ENCODE results near the gene TRIM39. TPM values are rescaled to one million over a fixed set of nuclear protein-coding genes. Genes with fewer than 3 reads are reported as not detected.
A peak's percentile ranks its signal among the peaks of the same experiment; 100 is the strongest.

The TRIM39 gene
- total and polyA plus RNA-seq, 5 donors: 6.9 to 12.1 (median 10.6) TPM

DNA sequence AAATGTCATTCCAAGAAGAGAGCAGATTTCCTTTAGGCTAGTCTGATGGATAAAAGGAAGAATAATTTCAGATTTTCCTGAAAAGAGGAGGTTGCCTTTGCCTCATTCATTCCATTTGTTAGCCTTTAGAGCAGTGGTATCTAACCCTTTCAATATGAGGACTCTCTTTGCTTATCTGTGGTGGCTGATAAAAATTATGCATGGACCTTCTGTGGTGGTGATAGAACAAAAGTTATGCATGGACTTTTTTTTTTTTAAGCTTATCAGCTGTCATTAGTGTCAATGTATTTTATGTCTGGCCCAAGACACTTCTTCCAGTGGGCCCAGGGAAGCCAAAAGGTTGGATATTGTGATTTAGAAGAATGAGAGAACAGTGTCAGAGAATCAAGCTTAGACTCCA lies 1.7 kb downstream of the TRIM39 start:
- ATAC-seq (no peak), DNase-seq (no peak)
- H3K27ac ChIP-seq (ENCODE audit: low read length): no peak overlapping the region
- H3K4me1 ChIP-seq (ENCODE audit: control insufficient read depth, insufficient read depth, low read length): peaks cover 5% of the 10 kb centered on the region
- no peaks in the 10 kb centered on the region for H3K27me3 ChIP-seq (ENCODE audit: control insufficient read depth, insufficient read depth)
- H3K9me3 ChIP-seq (ENCODE audit: control insufficient read depth, low read length): no peaks in the 10 kb centered on the region
- H3K4me3 ChIP-seq (ENCODE audit: low read length): no peak overlapping the region
- intact Hi-C loops (cut with DNase I): loop anchor here in 1 of 4 donors (10.0 kb wide), 1 partner anchor 114 kb away; the partner anchor contains the start of gene TRIM26

DNA sequence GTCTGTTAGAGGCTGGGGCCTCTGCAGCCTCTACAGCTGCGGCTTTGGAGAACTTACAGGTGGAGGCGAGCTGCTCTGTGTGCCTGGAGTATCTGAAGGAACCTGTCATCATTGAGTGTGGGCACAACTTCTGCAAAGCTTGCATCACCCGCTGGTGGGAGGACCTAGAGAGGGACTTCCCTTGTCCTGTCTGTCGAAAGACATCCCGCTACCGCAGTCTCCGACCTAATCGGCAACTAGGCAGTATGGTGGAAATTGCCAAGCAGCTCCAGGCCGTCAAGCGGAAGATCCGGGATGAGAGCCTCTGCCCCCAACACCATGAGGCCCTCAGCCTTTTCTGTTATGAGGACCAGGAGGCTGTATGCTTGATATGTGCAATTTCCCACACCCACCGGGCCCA lies 2.6 kb downstream of the TRIM39 start:
- DNase-seq (peak in 2 of 3 donors; percentile 24 to 50), ATAC-seq (no peak)
- Histone ChIP-seq H3K9me3 (ENCODE audit: control insufficient read depth, low read length) (no peaks in the 10 kb centered on the region), H3K4me3 (ENCODE audit: low read length) (no peak overlapping the region), H3K27me3 (ENCODE audit: control insufficient read depth, insufficient read depth) (no peaks in the 10 kb centered on the region), H3K4me1 (ENCODE audit: control insufficient read depth, insufficient read depth, low read length) (peaks cover 5% of the 10 kb centered on the region), H3K27ac (ENCODE audit: low read length) (no peak overlapping the region)
- 92% methylated on average over 12 of the region's 12 CpGs for WGBS
- intact Hi-C loops (cut with DNase I): loop anchor here in 1 of 4 donors (10.0 kb wide), 1 partner anchor 115 kb away; the partner anchor contains the start of gene TRIM26

DNA sequence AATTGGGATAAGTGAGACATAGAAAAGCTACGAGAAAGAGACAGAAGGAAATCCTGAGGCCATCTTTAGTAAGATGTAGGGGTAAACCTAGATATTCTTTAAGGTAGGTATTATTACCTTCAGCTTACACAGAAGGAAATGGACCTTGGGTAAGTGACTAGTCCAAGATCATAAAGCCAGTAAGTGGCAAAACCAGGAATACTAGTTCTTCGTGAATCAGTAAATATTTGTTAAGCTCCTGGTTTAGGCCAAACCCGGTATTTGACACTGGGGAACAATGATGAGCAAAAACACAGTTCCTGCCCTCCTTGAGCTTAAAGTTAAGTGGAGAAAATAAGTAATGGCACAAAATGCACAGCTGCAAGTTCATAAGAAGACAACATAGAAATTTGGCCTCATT lies 5.3 kb downstream of the TRIM39 start:
- ATAC-seq (no peak), DNase-seq (no peak)
- WGBS: 91% methylated on average over 3 of the region's 3 CpGs
- H3K27me3 ChIP-seq (ENCODE audit: control insufficient read depth, insufficient read depth): no peaks in the 10 kb centered on the region
- intact Hi-C loops (cut with DNase I): no loop called here
- H3K27ac ChIP-seq (ENCODE audit: low read length): no peak overlapping the region
- no peak overlapping the region for H3K4me3 ChIP-seq (ENCODE audit: low read length)
- no peaks in the 10 kb centered on the region for H3K9me3 ChIP-seq (ENCODE audit: control insufficient read depth, low read length)
- H3K4me1 ChIP-seq (ENCODE audit: control insufficient read depth, insufficient read depth, low read length): no peaks in the 10 kb centered on the region

DNA sequence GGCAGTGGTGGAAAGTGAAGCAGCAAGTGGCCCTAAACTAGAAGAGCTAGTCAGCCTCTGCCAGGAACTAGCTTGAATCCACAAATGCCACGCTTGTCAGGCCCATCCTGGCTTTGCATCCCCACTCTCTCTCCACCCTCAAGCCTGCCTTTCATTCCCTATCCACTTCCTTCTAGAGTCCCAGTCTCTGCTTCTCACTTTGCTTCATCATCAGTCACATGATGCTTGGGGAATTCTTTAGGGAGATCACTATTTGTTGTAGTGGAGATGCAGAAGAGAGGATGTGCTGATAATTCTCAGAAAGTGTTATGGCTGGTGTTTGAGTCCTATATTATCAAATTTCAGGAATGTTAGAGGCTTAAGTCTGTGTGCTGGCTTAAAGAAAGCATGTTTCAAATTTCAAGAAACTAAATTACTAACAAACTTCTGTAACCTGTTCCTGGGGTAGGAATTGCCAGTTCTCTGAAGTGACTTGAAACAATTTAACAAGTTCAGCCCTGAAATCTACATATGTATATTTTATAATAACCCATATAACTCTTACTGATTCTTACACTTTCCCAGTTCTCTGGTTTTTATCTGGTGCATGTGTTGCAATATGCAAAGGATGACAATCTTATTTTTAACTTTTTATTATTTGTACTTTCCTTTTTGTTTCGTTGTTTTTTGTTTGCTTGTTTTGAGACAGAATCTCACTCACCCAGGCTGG lies 7.5 kb downstream of the TRIM39 start:
- intact Hi-C loops (cut with DNase I): no loop called here
- Histone ChIP-seq H3K4me3 (ENCODE audit: low read length) (no peak overlapping the region), H3K27me3 (ENCODE audit: control insufficient read depth, insufficient read depth) (no peaks in the 10 kb centered on the region), H3K9me3 (ENCODE audit: control insufficient read depth, low read length) (no peaks in the 10 kb centered on the region), H3K27ac (ENCODE audit: low read length) (no peak overlapping the region), H3K4me1 (ENCODE audit: control insufficient read depth, insufficient read depth, low read length) (no peaks in the 10 kb centered on the region)
- ATAC-seq (no peak), DNase-seq (no peak)
- 91% methylated on average over 2 of the region's 2 CpGs for WGBS

DNA sequence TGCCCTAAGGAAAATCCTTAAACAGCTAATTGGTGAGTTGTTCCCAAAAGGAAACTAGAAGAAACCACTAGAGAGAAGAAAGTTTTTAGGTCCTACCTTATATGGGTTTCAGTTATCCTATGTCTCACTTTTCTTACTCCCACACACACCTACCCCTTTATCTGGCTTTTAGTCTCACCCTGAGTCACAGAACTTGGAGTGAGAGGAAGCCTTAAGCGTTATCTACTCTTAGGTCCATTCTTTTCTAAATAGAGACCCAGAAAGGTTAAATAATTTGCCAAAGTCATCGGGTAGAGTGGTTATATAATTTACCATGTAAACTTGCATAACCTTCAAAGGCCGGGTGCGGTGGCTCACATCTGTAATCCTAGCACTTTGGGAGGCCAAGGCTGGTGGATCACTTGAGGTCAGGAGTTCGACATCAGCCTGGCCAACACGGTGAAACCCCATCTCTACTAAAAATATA lies 13.9 kb downstream of the TRIM39 start:
- DNase-seq (no peak), ATAC-seq (no peak)
- Histone ChIP-seq H3K27me3 (ENCODE audit: control insufficient read depth, insufficient read depth) (no peaks in the 10 kb centered on the region), H3K9me3 (ENCODE audit: control insufficient read depth, low read length) (no peaks in the 10 kb centered on the region), H3K27ac (ENCODE audit: low read length) (no peak overlapping the region), H3K4me1 (ENCODE audit: control insufficient read depth, insufficient read depth, low read length) (no peaks in the 10 kb centered on the region), H3K4me3 (ENCODE audit: low read length) (no peak overlapping the region)
- intact Hi-C loops (cut with DNase I): no loop called here
- 88% methylated on average over 6 of the region's 6 CpGs for WGBS

DNA sequence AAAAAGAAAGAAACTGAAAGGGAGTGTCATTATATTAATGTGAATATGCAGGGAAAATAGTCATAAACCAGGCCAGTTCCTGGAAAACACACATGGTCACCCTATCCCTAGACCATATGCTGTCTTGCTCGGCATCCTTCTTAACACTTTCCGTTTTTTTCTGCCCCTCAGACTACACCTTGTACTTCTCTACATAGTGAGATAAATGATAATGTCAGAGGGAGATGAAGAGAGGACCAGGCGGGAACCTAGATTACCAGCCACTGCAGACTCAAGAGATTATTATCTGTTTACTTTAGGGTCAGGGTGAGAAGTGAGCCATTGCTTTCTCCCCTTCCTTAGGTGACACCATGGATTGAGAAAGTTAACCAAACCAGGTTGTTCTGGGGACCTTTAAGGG lies 14.5 kb downstream of the TRIM39 start:
- DNase-seq (no peak), ATAC-seq (no peak)
- intact Hi-C loops (cut with DNase I): no loop called here
- H3K4me3 ChIP-seq (ENCODE audit: low read length): no peak overlapping the region
- no peak overlapping the region for H3K27ac ChIP-seq (ENCODE audit: low read length)
- no peaks in the 10 kb centered on the region for H3K9me3 ChIP-seq (ENCODE audit: control insufficient read depth, low read length)
- no peaks in the 10 kb centered on the region for H3K27me3 ChIP-seq (ENCODE audit: control insufficient read depth, insufficient read depth)
- WGBS: 93% methylated on average over 3 of the region's 3 CpGs
- no peaks in the 10 kb centered on the region for H3K4me1 ChIP-seq (ENCODE audit: control insufficient read depth, insufficient read depth, low read length)

DNA sequence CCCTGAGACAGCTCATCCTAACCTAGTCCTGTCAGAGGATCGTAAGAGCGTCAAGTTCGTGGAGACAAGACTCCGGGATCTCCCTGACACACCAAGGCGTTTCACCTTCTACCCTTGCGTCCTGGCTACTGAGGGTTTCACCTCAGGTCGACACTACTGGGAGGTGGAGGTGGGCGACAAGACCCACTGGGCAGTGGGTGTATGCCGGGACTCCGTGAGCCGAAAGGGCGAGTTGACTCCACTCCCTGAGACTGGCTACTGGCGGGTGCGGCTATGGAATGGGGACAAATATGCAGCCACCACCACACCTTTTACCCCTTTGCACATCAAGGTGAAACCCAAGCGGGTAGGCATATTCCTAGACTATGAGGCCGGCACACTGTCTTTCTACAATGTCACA lies 15.0 kb downstream of the TRIM39 start:
- intact Hi-C loops (cut with DNase I): no loop called here

DNA sequence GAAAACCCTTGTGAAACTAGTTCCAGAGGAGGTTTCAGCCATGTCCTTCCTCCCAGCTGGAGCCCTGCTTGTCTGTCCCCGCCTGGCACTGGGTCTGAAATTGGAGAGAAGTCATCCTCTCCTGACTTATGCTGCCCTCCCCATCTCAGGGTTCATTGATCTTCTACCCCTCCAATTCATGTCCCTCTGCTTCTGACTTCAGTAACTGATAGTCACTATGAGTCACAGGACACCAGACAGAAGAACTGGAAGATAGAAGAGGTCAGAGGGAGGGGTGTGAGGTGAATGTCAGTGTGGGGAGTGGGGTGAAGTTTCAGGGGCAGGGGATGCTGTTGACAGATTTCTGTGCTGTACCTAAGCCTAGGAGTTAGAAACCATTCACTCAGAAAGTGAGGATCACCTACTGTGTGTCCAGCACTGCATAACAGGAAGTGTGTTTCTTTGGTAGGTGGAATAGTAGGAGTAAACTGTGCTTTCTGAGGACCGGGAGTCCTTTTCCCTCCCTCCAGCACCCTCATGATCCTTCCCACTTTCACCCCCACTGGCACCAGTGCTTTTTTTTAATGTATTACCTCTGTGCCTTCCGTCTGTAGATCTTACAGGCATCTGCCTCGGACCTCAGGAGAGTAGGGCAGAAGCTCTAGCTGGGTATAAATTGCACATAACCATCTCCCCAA lies 17.6 kb downstream of the TRIM39 start:
- intact Hi-C loops (cut with DNase I): no loop called here
- H3K9me3 ChIP-seq (ENCODE audit: control insufficient read depth, low read length): no peaks in the 10 kb centered on the region
- H3K4me1 ChIP-seq (ENCODE audit: control insufficient read depth, insufficient read depth, low read length): no peaks in the 10 kb centered on the region
- peak overlapping the region; percentile 56 for H3K4me3 ChIP-seq (ENCODE audit: low read length)
- DNase-seq: no peak
- ATAC-seq: peak in 1 of 2 donors; percentile 2
- H3K27me3 ChIP-seq (ENCODE audit: control insufficient read depth, insufficient read depth): no peaks in the 10 kb centered on the region
- H3K27ac ChIP-seq (ENCODE audit: low read length): no peak overlapping the region
- 58% methylated on average over 4 of the region's 4 CpGs for WGBS

More for the DNA sequence above, 15.0 kb downstream of the TRIM39 start:
- H3K27me3 ChIP-seq (ENCODE audit: control insufficient read depth, insufficient read depth): no peaks in the 10 kb centered on the region
- 95% methylated on average over 16 of the region's 16 CpGs for WGBS
- ATAC-seq (no peak), DNase-seq (no peak)
- no peak overlapping the region for H3K4me3 ChIP-seq (ENCODE audit: low read length)
- H3K27ac ChIP-seq (ENCODE audit: low read length): no peak overlapping the region
- H3K9me3 ChIP-seq (ENCODE audit: control insufficient read depth, low read length): no peaks in the 10 kb centered on the region
- no peaks in the 10 kb centered on the region for H3K4me1 ChIP-seq (ENCODE audit: control insufficient read depth, insufficient read depth, low read length)

DNA sequence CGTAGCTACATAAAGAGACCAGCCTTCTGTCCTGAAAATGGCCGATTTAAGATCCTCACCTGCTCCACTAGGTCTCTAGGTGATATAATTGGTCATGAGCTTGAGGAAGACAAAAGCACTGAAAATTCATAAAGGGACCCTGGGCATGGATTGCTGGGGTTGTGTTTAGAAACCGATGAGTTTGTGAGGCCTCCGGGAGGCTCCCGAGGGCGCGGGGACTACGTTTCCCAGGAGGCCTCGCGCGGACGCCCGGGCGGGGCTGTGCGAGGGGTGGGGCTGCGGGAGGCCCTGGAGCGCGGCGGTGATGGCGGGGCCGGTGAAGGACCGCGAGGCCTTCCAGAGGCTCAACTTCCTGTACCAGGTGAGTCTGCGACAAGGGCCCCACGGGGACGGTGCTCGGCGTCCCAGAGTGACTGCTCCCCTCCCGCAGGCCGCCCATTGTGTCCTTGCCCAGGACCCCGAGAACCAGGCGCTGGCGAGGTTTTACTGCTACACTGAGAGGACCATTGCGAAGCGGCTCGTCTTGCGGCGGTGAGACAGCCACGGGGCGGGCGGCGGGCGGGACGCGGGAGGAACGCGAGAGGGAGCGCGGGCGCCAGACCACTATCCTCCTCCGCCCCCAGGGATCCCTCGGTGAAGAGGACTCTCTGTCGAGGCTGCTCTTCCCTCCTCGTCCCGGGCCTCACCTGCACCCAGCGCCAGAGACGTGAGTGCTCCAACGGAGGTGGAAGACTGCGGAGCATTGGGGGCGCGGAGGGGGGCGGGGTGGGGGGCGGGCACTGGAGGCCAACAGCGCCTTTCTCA lies 18.3 kb downstream of the TRIM39 start, which contains the start of gene RPP21:
Gene RPP21 (plus strand): TSS at position 289 of the 804 bp plus-strand sequence. CDS start 16 bp downstream, at position 305.
- ATAC-seq: peak; percentile 99
- Histone ChIP-seq H3K27ac (ENCODE audit: low read length) (peak within 1 kb of the TSS; percentile 74), H3K27me3 (ENCODE audit: control insufficient read depth, insufficient read depth) (no peaks in the 10 kb centered on the region), H3K4me3 (ENCODE audit: low read length) (peak within 1 kb of the TSS; percentile 56), H3K4me1 (ENCODE audit: control insufficient read depth, insufficient read depth, low read length) (no peaks in the 10 kb centered on the region), H3K9me3 (ENCODE audit: control insufficient read depth, low read length) (no peaks in the 10 kb centered on the region)
- peak; percentile 86 to 95 (median 94) for DNase-seq
- WGBS: 3% methylated on average over 64 of the region's 64 CpGs
- intact Hi-C loops (cut with DNase I): no loop called here

DNA sequence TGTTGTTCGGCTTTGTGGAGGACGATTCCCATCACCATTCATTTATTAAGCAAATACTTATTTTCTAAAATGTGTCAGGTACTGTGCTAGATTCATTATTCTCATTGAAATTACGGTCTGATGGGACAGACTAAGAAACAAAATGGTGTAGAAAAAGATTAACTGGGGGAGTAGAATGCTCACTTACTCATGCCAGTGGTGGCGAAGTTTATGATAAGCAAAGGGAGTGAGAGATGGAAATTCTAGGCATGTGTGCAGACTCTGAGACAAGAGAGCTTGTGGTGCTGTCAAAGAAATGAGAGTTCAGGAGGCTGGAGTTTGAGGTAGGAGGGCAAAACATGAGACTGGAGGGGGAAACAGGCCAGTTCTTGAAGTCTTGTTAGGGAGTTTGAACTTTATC lies 19.1 kb downstream of the TRIM39 start:
- intact Hi-C loops (cut with DNase I): no loop called here
- peak overlapping the region; percentile 56 for H3K4me3 ChIP-seq (ENCODE audit: low read length)
- 40% methylated on average over 4 of the region's 4 CpGs for WGBS
- H3K9me3 ChIP-seq (ENCODE audit: control insufficient read depth, low read length): no peaks in the 10 kb centered on the region
- no peaks in the 10 kb centered on the region for H3K27me3 ChIP-seq (ENCODE audit: control insufficient read depth, insufficient read depth)
- no peak for DNase-seq
- no peaks in the 10 kb centered on the region for H3K4me1 ChIP-seq (ENCODE audit: control insufficient read depth, insufficient read depth, low read length)
- no peak for ATAC-seq
- H3K27ac ChIP-seq (ENCODE audit: low read length): no peak overlapping the region

DNA sequence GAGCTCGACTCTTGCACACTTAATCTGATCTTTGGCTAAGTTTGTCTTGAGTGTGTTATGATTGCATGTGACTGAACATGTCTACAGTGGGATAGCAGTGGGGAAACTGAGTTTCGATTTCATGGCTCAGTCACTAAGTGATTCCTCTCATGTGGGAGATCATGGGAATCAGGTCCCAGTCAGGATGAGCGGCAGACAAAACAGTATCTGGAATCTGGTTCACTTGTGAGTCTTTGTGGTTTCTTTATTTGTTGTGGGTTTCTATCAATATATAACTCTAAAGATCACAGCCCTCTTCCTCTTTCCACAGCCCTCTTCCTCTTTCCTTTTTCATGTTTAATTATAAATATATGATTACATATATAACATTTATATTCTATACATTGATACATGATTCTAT lies 22.2 kb downstream of the TRIM39 start:
- H3K4me3 ChIP-seq (ENCODE audit: low read length): no peak overlapping the region
- H3K27me3 ChIP-seq (ENCODE audit: control insufficient read depth, insufficient read depth): no peaks in the 10 kb centered on the region
- 83% methylated on average over 3 of the region's 3 CpGs for WGBS
- no peaks in the 10 kb centered on the region for H3K9me3 ChIP-seq (ENCODE audit: control insufficient read depth, low read length)
- ATAC-seq (no peak), DNase-seq (no peak)
- no peaks in the 10 kb centered on the region for H3K4me1 ChIP-seq (ENCODE audit: control insufficient read depth, insufficient read depth, low read length)
- no peak overlapping the region for H3K27ac ChIP-seq (ENCODE audit: low read length)
- intact Hi-C loops (cut with DNase I): no loop called here

All from right cardiac atrium (tissue), 5 donors.